Stimulated activated CD8-positive, alpha-beta memory T cell treated with anti-CD3 and anti-CD28 coated beads, Interleukin-12 subunit alpha, Interleukin-12 subunit beta, amount 100 ng/mL, for 24 hours (primary cell): ENCODE measurements around the gene FLVCR1.
"Not testable (repeated sequence)": the region's sequence is repeated elsewhere in the genome, so short reads cannot be mapped to it uniquely, and the experiment has no call there.

Experiments
- DNase-seq: peaks from one replicate; pipeline ENCODE4 v3.0.0-alpha.2; 2020; ENCODE audit errors: extremely low read depth

FLVCR1 gene

GRCh38 chr1:212857992-212858460 is at the start of gene FLVCR1:
TSS of gene FLVCR1 (plus strand) at chr1:212858275. CDS start at chr1:212858453, 178 bp downstream.
- peak; percentile 87 for DNase-seq

GRCh38 chr1:212814537-212815334 is 43.3 kb upstream of the FLVCR1 start:
- DNase-seq: no peak

GRCh38 chr1:212816567-212817278 is 41.4 kb upstream of the FLVCR1 start:
- DNase-seq: no peak

GRCh38 chr1:212819726-212820125 is 38.3 kb upstream of the FLVCR1 start:
- no peak for DNase-seq

DNA sequence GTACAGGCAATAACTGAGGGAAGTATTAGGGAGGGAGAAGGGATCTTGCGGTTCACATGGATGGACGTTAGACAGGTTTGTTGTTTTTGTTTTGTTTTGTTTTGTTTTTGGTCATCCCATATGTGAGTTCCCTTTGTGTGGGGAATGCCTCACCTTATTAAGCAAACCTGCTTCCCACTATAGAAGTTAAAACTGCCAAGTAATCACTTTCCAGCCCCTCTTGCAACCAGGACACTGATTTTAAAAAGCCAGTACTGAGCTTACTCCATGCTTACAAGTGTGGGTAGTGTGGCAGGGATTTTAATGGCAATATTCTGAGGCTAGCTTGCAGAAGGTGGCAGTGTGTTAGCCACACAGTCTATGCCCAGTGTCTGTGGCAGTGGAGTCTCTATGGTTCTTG is 37.1 kb upstream of the FLVCR1 start:
- DNase-seq: no peak

DNA sequence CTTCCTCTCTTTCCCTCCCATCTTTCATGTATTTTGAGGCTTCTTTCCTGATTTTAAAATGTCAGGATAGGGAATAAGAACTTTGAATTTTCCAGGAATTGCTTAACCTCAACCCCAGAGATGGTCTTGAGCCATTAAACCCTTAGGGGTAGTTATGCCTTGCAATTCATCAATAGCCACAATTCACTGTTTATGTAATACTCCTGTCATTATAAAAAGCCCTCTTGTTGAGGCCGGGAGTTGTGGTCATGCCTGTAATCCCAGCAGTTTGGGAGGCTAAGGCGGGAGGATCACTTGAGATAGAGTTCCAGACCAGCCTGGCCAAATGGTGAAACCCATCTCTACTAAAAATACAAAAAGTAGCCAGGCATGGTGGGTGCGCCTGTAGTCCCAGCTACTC is 35.1 kb upstream of the FLVCR1 start:
- DNase-seq: no peak

DNA sequence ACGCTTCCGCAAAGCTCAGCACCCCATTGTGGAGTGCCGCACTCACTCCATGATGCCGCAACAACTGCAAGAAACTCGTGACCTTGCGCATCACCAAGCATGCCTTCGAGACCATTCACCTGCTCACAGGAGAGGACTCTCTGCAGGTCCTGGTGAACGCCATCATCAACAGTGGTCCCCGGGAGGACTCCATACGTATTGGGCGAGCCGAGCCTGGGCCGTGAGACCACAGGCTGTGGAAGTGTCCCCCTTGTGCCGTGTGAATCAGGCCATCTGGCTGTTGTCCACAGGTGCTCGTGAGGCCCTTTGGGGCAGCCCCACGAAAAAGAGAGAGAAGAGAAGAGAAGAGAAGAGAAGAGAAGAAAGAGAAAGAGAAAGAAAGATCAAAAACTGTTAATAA is 33.9 kb upstream of the FLVCR1 start:
- no peak for DNase-seq

DNA sequence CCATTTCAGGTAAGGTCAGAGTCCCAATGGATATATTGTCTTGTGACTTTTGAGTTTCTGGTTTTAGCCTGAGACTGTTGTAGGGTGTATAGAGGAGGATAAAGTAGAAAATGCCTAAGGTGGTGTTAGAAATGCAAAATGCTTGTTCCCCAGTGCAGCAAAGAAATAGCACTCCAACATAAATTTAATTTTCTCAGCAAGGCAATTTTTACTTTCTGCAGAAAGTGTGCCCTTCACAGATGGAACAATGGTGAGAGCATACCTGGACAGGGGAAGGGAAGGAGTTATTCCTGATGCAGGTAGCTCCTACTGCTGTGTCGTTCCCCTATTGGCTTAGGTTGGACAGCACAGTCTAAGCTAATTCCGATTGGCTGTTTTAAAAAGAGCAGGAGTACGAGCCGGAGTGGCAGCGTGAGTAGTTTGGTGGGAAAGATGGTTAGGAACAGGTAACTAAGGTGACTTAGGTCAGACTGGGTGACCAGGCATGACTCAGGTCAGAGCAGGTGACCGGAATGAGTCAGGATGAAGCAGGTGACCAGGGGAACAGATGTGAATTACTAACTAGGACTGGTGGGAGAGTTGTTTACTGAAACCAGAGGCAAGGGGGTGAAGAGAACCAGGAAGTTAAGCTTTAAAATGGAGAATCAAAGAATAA is 32.1 kb upstream of the FLVCR1 start:
- no peak for DNase-seq

DNA sequence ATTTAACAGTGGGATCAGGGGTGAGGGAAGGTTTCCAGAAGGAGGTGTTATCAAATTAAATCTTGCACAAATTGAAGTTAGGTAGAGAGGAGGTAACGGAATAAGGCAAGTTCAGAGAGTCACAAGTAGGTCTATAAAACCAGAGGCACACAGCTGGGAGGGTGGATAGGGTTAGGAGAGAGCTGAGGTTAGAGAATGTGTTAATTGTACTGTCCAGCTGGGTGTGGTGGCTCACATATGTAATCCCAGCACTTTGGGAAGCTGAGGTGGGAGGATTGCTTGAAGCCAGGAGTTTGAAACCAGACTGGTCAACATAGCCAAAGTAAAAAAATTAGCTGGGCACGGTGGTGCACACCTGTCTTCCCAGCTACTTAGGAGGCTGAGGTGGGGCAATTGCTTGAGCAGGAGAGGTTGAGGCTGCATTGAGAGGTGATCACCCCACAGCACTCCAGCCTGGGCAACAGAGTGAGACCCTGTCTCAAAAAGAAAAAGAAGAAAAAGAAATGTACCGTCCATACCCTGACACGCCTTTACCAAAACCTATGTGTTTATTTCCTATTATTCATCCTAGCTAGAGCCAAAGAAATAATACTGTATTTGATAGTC is 30.8 kb upstream of the FLVCR1 start:
- DNase-seq: no peak

DNA sequence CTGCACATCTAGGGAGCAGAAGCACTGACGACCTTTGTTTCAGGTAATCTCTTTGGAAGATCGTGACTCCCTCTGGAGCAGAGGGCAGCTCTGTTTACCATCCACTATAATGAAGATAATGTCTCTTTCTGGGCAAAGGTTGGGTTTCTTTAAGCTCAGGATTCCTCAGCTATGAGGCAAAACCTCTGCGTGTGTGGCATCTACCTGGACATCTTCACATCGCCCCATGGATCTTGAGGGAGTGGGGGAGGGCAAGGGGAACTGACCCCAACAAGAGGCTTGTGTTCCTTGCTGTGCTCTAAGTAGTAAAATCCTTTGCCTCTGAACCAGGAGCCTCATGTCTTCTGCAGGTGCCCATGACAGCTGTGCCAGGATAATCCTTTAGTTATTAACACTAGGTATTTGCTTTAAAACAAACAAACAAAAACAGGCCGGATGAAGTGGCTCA is 30.2 kb upstream of the FLVCR1 start:
- DNase-seq: no peak

DNA sequence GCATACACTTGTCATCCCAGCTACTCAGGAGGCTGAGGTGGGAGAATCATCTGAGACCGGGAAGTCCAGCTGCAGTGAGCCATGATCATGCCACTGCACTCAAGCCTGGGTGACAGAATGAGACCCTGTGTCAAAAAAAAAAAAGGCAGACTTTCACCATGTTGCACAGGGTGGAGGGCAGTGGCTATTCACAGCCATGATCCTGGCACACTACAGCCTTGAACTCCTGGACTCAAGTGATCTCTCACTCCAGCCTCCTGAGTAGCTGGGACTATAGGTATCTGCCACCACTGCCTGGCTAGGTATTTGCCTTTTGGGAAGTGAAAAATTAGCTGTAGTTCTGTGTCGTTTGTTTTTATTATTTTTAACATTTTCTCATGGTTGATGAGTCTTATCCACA is 29.7 kb upstream of the FLVCR1 start:
- no peak for DNase-seq

GRCh38 chr1:212833211-212834207 is 24.6 kb upstream of the FLVCR1 start:
- not testable (repeated sequence) for DNase-seq

- no peak for DNase-seq
Measured at GRCh38 chr1:212838145-212838544, 19.9 kb upstream of the FLVCR1 start.

DNA sequence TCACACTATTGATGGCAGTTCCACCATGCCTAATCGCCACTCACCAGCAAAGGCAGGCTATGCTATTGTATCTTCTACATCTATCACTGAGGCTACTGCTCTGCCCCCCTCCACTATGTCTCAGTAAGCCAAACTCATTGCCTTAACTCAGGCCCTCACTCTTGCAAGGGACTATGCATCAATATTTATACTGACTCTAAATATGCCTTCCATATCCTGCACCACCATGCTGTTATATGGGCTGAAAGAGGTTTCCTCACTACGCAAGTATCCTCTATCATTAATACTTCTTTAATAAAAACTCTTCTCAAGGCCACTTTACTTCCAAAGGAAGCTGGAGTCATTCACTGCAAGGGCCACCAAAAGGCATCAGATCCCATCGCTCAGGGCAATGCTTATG is 13.6 kb upstream of the FLVCR1 start:
- not testable (repeated sequence) for DNase-seq

DNA sequence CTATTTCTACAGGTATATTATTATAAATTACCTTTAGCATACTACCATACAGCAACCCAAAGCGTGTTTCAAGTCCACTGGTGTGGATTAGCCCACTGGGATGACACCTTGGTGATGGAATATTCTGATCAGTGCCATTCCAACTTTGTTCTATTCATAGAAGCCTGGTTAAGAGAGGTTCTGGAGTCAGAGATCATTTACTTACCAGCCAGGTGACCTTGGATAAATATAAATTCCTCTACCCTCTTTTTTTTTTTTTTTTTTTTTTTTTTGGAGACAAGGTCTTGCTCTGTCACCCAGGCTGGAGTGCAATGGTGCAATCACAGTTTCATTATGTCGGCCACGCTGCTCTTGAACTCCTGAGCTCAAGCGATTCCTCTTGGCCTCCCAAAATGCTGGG is 10.5 kb upstream of the FLVCR1 start, which contains the start of gene SPATA45:
Gene SPATA45 (minus strand): TSS at position 101 of the 400 bp plus-strand sequence. CDS start 11,500 bp downstream, outside the sequence.
- no peak for DNase-seq

DNA sequence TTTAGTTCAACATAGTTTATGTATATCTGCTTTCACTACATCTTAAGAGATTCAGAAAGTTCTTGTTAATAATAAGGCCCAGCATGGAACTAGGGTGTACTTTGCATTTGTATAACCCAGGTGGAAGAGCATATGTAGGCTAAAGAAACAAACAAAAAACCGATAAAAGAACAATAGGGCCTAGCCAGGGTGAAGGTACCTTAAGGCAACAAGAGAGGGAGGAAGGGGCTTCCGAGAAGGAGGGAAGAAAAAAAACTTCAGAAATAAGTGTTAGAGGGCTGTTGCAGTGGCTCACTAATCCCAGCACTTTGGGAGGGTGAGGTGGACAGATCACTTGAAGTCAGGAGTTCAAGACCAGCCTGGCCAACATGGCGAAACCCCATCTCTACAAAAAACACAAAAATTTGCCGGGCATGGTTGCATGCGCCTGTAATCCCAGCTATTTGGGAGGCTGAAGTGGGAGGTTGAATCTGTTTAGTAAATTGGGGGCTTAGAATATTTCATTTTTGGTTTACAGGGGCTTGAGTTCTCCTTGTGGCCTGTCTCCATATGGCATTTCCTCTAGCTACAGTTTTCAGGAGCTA is 5.9 kb upstream of the FLVCR1 start:
- no peak for DNase-seq

DNA sequence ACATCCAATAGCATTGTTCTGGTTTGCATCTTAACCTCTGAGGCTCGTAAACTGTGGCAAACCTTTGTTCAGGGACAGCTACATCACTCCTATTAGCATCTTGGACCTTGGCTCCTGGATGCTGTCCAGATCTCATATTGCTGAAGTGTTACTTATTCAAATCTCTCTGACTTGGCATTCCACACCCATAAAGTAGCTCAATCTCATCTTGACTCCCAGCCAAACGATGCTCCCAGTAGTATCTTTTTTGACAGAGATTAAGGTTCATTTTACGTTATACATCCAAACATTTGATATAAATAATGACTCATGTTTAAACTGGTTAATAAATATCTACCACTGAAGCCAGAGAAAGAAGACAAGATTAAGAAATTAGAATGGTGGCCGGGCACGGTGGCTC is 4.4 kb upstream of the FLVCR1 start:
- no peak for DNase-seq

DNA sequence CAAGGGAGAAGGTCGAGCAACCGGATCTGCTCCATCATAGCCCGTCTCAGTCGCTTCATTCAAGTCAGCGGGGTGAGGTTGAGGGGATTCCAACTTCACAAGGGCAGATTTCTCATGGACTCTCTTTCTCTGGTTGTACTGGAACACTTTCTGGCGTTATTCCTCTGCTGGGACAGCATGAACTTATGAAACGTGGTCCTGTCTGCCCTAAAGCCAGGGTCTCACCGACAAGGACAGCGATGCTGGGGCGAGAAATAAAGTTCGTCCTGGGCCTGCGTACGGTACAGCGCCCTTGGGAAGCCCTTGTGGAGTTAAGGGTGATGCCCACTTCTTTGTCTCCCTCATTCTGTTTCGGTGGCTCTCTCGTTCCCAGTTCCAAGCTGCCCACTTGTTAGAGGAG is 1.3 kb upstream of the FLVCR1 start:
- DNase-seq: no peak

GRCh38 chr1:212858461-212859265 is 588 bp downstream of the FLVCR1 start:
- no peak for DNase-seq
